Stimulated activated CD4-positive, alpha-beta T cell treated with anti-CD3 and anti-CD28 coated beads, Interleukin-12 subunit alpha, Interleukin-12 subunit beta, amount 100 ng/mL, for 24 hours (primary cell): Measurements from ENCODE around the gene TNFSF4.
"Not testable (repeated sequence)": the region's sequence is repeated elsewhere in the genome, so short reads cannot be mapped to it uniquely, and the experiment has no call there.

Experiments
- DNase-seq, 2 experiments: peaks; one replicate each; pipeline ENCODE4 v3.0.0-alpha.2; 2020; ENCODE audit warnings: low read depth in 2 of 2

TNFSF4 gene

DNA sequence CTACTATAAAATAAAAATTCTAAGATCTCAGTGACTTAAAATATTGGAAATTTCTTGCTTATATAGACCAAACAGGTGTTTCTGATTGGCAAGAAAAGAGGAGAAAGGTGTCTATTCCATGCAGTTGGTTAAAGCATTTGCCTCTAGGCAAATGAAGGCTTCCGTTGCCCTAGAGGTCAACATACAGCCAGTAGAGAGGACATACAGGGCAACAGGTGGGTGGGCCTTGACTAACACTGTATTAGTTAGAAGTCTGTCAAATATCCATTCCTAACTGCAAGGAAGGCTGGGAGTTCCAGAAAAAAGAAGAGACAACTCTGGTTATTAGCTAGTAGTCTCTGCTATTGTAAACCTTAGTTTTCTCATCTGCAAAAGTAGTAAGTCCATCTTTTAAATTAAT lies 43.0 kb downstream of the TNFSF4 start:
- DNase-seq: no peak

DNA sequence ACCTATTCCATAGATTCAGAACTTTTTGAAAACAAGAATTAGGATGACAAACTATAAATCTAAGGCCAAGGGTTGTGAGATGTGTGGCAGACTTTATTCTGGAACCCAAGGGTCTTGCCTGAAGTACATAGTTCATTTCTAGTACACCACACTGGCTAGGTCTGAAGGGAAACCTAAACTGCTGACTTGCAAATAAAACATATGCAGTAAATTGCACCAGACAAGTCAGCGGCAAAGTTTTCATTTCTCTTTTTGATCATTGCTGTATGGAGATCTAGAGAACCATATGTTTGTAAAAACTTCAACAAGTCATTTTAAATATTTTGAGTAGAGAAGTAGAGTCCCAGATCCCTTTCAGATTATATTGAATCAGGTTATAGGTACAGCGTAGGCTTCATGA lies 43.9 kb downstream of the TNFSF4 start:
- DNase-seq: no peak

DNA sequence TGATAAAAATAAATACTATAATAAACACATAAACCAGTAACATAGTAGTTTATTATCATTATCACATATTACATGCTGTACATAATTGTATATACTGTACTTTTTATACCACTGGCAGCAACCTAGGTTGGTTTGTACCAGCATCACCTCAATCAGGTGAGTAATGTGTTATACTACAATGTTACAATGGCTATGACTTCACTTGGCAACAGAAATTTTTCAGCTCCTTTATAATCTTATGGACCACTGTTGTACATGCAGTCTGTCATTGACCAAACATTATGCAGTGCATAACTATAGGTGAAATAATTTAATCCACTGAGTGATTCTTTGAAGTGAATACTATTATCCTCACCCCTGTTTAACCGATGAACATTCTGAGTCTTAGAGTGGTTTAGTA lies 44.5 kb downstream of the TNFSF4 start:
- no peak for DNase-seq

DNA sequence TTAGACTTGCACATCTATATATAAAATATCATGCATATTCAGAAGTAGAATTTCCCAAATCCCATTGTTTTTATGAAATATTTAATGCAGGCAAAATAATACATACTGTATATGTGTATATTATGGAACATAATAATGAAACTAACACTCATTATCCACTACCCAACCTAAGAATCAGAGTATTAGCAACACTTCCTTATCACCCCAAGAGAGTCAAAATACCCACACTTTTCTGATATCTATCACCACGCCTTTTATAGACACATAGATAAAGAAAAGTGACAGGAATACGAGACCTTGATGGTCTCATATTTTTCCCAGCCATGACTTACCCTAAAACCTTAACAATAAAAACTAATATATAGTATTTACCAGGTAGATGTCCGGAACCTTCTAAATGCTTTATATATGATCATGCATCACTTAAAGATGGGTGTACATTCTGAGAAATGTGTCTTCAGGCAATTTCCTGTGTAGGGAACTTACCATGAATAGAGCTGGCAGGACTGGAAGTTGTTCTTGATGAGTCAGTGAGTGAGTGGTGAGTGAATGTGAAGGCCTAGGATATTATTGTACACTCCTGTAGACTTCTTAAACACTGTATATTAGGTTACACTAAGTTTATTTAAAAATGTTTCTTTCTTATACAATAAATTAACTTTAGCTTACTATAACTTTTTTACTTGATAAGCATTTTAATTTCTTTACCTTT lies 45.5 kb downstream of the TNFSF4 start:
- no peak for DNase-seq

DNA sequence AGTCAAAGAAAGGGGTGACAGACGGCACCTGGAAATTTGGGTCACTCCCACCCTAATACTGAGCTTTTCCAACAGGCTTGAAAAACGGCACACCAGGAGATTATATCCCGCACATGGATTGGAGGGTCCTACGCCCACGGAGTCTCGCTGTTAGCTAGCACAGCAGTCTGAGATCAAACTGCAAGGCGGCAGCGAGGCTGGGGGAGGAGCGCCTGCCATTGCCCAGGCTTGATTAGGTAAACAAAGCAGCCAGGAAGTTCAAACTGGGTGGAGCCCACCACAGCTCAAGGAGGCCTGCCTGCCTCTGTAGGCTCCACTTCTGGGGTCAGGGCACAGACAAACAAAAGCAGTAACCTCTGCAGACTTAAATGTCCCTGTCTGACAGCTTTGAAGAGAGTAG lies 53.2 kb downstream of the TNFSF4 start:
- DNase-seq: not testable (repeated sequence)

DNA sequence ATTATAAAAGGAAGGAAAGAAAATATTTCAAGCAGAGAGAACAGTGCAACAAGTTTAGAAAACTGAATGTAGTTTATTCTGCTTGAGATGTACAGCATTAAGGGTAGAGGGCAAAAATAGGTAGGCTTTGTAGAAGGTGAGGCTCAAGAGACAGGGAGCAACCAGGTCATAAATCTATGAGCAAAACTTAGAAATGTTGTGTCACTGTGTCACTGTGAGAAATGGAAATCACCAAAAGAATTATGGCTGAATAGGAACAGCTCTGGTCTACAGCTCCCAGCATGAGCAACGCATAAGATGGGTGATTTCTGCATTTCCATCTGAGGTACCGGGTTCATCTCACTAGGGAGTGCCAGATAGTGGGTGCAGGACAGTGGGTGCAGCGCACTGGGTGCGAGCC lies 53.6 kb downstream of the TNFSF4 start:
- no peak for DNase-seq

DNA sequence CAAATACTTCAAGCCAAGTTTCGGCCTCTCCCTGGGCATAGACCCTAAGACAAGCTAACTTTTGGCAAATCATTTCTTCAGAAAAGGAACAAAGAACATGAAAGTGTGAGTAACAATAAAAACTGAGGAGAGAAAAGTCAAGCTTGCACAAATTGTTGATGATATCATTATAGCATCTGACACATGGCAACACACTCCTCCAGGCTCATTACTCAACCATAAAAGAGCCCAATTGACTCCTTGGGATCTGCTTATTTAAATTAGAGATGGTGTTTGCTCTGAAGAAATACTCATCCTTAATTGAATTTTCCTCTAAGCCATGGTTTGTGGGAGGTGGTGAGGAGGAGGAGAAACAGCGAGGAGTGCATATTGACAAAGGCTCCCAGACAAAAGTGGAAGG lies 54.5 kb downstream of the TNFSF4 start:
- DNase-seq: no peak

DNA sequence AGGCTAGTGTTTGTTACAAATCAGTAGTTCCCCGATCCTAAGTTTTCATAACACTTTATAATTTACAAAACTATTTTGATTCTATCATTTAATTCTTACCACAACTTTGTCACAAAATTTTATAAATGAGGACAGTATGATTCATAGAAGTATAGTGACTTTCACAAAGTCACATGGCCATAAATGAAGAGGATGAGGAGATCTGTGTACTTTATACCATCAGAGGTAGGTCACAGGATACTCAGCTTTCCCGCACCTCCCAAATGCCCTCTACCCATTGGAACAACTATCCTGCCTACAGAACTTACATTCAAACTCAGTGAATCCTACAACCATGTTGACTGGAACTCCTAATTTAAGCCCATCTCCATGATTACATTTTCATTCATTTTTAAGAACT lies 56.3 kb downstream of the TNFSF4 start:
- DNase-seq: no peak

DNA sequence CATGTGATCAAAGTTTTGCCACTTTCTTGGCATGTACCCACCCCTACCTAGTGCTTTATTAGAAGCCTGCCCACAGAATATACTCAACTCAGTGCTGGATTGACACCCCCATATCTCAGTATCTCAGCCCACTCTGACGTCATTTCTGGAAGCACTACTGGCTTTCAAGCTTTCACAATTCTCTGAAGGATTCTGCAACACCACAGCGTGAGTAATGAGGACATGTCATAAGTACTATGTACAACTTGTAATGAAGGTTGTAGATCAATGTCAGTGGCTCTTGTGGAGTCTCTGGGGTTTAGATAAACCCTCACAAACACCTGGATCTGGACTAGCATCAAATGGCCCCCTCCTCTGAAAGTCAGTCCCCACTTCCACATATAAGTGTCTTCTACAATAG lies 57.2 kb downstream of the TNFSF4 start:
- DNase-seq: no peak

DNA sequence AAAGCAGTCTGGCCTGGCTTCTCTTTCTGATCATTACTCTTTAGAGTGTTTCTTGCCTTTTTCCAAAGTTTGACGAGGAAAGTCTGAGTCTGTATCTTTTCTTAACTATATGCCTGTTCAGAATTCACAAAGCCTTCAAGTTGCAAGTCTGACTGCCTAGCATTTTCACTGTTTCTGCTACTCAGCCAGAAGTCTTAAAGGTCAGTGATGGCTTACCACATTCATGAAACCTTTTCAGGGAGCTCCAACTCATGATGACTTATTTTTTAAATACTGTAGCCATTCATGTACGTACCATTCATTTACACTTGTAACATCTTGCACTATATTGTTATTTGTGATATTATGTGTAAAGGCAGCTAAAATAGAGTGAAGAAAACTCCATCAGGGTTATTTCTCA lies 58.2 kb downstream of the TNFSF4 start:
- DNase-seq: no peak

DNA sequence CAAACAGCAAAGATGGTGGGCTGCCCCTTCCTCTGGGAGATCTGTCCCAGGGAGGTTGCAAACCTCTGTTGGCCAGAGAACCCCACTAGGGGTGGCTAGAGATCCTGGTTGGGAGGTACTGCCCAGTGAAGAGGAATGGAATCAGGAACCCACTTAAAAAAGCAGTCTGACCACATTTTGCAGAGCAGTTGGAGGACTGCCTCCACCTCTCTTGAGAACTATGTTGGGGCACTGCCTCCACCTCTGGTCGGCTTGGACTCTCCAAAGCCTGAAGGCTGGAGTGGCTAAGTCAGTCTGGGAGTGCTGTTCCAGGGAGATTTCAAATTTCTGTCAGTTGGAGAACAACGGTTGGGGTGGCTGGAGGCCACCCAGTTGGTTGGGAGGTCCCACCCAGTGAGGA lies 58.6 kb downstream of the TNFSF4 start:
- DNase-seq: no peak

DNA sequence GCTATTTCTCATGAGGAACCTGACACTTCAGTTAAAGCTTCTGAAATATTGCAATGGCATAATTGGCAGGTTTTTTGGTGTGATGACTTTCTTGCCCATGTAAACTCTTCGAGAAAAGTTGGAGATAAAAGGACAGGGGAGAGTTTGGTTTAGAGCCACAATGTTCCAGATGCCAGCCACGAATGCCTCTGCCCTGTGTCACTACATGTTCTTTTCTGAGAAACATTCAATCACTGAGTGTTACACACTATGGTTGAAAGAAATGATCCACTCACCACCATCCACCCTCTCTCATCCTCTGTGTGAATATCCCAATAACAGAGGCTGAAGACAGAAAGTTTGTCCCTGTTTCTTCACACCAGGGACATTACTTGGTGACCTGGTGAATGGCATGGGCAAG lies 66.4 kb downstream of the TNFSF4 start:
- DNase-seq: no peak

DNA sequence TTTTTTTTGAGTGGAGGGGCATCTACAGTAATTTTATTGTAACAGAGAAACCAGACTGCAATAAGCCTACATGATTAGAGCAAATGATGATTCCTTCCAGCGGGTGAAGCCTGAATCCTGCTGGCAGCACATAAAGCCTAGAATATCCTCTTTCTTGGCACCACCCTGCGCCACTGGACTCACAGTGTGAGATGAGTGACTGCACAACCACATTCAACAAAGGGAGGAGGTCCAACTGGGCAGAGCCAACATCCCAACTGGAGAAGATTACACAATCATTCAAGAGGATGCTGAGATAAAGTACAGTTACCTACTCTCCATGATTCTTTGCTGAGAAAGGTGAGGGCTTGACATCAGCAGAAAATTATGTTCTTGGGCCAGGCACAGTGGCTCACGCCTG lies 67.4 kb downstream of the TNFSF4 start:
- no peak for DNase-seq

DNA sequence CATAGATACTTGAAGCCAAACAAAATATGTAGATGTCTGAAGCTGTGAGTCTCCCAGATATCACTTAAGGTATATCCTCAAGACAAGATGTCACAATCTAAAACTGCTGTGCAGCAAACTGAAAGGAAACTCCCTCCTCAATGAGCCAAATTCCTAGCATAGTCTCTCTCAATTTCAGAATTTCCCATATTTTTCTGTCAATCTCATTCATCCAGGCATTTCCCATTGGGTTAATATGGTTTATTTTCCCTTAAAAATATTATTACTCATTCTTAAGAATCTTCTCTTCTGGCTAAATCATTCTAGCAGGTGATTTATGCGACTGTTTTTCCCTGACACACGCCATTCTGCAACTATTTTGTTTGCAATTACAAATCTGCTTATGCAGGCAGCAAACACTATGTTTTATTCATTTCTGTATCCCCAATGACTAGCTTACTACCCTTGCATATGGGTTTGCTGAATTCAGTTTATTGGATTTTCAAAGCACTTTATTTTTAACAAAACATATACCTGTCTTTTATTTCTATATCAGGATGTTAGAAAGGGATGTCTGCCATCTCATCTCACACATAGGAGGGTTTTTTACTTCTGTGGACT lies 69.9 kb downstream of the TNFSF4 start:
- DNase-seq: no peak

DNA sequence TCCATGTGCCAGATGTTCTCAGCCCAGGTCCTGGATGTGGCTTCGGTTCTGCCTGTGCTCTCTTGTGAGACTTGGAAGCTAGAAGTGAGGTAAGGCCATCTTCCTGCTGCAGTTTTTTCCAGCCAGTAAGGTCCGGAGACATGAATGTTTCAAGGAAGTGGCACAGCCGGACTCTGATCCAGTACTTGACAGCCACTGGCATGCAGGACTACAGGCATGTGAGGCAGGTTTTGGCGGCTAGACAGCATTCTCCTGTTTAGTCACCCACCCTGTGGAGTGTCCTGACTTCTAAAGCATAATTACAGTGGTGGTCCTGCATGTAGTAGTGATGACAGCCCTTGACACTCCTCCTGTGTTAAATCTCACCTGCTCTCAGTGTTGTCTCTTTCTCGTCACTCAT lies 72.3 kb downstream of the TNFSF4 start:
- no peak for DNase-seq

DNA sequence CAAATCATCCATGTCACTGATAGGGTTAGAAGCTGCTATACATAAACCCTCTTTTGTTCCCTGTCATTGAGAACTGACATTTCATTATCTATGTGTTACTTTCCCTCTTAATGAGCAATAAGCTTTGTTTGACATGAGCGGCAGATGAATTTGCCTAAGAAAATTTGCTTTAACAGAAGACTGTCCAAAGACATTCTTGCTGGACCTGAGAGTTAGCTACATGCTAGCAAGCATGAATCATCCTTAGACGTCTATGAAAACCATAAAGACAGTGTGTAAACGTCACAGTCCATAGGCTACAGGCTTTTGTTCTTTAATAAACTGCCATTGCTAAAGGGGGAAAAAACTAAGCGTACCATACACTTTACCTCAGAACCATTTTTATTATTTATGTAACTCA lies 73.1 kb downstream of the TNFSF4 start:
- DNase-seq: no peak
